NCI-H146 treated with DMSO at 0.1 percent for 48 hours (cell line): ENCODE results near the gene LIN9.
A peak's percentile ranks its signal among the peaks of the same experiment; 100 is the strongest.
"Not testable (repeated sequence)": the region's sequence is repeated elsewhere in the genome, so short reads cannot be mapped to it uniquely, and the experiment has no call there.

Source experiments
- DNase-seq: peaks from one replicate; lab custom pipeline; 2025; ENCODE audit not compliant: unreplicated experiment; lab: John Stamatoyannopoulos, UW

LIN9 gene

GRCh38 chr1:226308723-226309397 lies at the start of gene LIN9:
LIN9 (minus strand) TSS chr1:226309164; CDS start chr1:226309139, 25 bp downstream.
- DNase-seq, result peak; percentile 71

GRCh38 chr1:226357416-226357815 lies 48.5 kb upstream of the LIN9 start:
- DNase-seq, result no peak

GRCh38 chr1:226355669-226356551 lies 46.9 kb upstream of the LIN9 start:
- DNase-seq, result peak; percentile 3

GRCh38 chr1:226355016-226355415 lies 46.1 kb upstream of the LIN9 start:
- no peak for DNase-seq

- DNase-seq, result no peak
Measured at GRCh38 chr1:226353698-226354525, 44.9 kb upstream of the LIN9 start.

GRCh38 chr1:226351709-226352108 lies 42.7 kb upstream of the LIN9 start:
- DNase-seq, result no peak

GRCh38 chr1:226350519-226350865 lies 41.5 kb upstream of the LIN9 start:
- no peak for DNase-seq

GRCh38 chr1:226349801-226350518 lies 41.0 kb upstream of the LIN9 start:
- no peak for DNase-seq

- peak; percentile 79 for DNase-seq
Measured at GRCh38 chr1:226349081-226349480, 40.1 kb upstream of the LIN9 start.

- DNase-seq, result no peak
Measured at GRCh38 chr1:226344441-226345259, 35.7 kb upstream of the LIN9 start.

- DNase-seq, result no peak
Measured at GRCh38 chr1:226342656-226343055, 33.7 kb upstream of the LIN9 start.

- DNase-seq, result not testable (repeated sequence)
Measured at GRCh38 chr1:226340111-226340510, 31.1 kb upstream of the LIN9 start.

GRCh38 chr1:226337276-226337875 lies 28.4 kb upstream of the LIN9 start:
- no peak for DNase-seq

GRCh38 chr1:226335661-226336060 lies 26.7 kb upstream of the LIN9 start:
- no peak for DNase-seq

- DNase-seq, result no peak
Measured at GRCh38 chr1:226332947-226333346, 24.0 kb upstream of the LIN9 start.

GRCh38 chr1:226329237-226329636 lies 20.3 kb upstream of the LIN9 start:
- no peak for DNase-seq

GRCh38 chr1:226327761-226328162 lies 18.8 kb upstream of the LIN9 start:
- no peak for DNase-seq

GRCh38 chr1:226325178-226325577 lies 16.2 kb upstream of the LIN9 start:
- no peak for DNase-seq

- no peak for DNase-seq
Measured at GRCh38 chr1:226324479-226324878, 15.5 kb upstream of the LIN9 start.

GRCh38 chr1:226322986-226323385 lies 14.0 kb upstream of the LIN9 start:
- DNase-seq, result no peak
